ENCODE results near the gene ISX. TPM values are rescaled to one million over a fixed set of nuclear protein-coding genes. Genes with fewer than 3 reads are reported as not detected.
A peak's percentile ranks its signal among the peaks of the same experiment; 100 is the strongest.

Gene ISX
- not detected in 3 replicates for total RNA-seq (2021)
- Bru-seq, nascent RNA: not detected
- long read RNA-seq, experiment 1: 0 reads
- long read RNA-seq, experiment 2: 0 reads
- long read RNA-seq, experiment 3: 0 reads

GRCh38 chr22:35065796-35066218 lies at the start of gene ISX:
TSS of gene ISX (plus strand) at chr22:35066158. CDS start at chr22:35067088, 930 bp downstream.
- POLR2A ChIA-PET: no interaction called here
- H3K36me3 Mint-ChIP-seq: no peaks in the 10 kb centered on the region
- no peaks in the 10 kb centered on the region for H3K27me3 Mint-ChIP-seq (ENCODE audit: low read depth)
- H3K27ac Mint-ChIP-seq: 0 out of 2 replicates have a peak within 1 kb of the TSS, but pooled peaks have one; percentile 27
- TF ChIP-seq ATF3 (CRISPR knock-in tag; conservative IDR thresholded peaks at IDR 0.05) (no peak), ZNF281 (CRISPR knock-in tag; IDR thresholded peaks at IDR 0.05) (no peak), MYBL2 (CRISPR knock-in tag; IDR thresholded peaks at IDR 0.05) (no peak), USF1 (CRISPR knock-in tag; IDR thresholded peaks at IDR 0.05) (no peak), ZMAT4 (CRISPR knock-in tag; IDR thresholded peaks at IDR 0.05) (no peak), CREB1 (CRISPR knock-in tag; IDR thresholded peaks at IDR 0.05) (no peak), SP1 (CRISPR knock-in tag; conservative IDR thresholded peaks at IDR 0.05) (no peak), PRDM15 (CRISPR knock-in tag; IDR thresholded peaks at IDR 0.05) (no peak), NFATC4 (CRISPR knock-in tag; IDR thresholded peaks at IDR 0.05) (no peak), TCF7 (CRISPR knock-in tag; IDR thresholded peaks at IDR 0.05; ENCODE audit: low read depth) (no peak), RORB (CRISPR knock-in tag; IDR thresholded peaks at IDR 0.05) (no peak), ETV6 (CRISPR knock-in tag; IDR thresholded peaks at IDR 0.05) (no peak), ZNF396 (CRISPR knock-in tag; IDR thresholded peaks at IDR 0.05; ENCODE audit: borderline replicate concordance) (no peak), ATF2 (CRISPR knock-in tag; IDR thresholded peaks at IDR 0.05; ENCODE audit: borderline replicate concordance, low read depth) (no peak), GRHL2 (CRISPR knock-in tag; IDR thresholded peaks at IDR 0.05; ENCODE audit: insufficient replicate concordance, severe bottlenecking) (no peak), RELA (CRISPR knock-in tag; IDR thresholded peaks at IDR 0.05; ENCODE audit: borderline replicate concordance) (no peak), FOXP1 (CRISPR knock-in tag; IDR thresholded peaks at IDR 0.05; ENCODE audit: borderline replicate concordance) (no peak)
- DNase-seq (ENCODE audit: low spot score) (no peak), ATAC-seq (no peak)
- 0 out of 2 replicates have a peak, but pooled peaks cover 3% of the 10 kb centered on the region for H3K4me1 Mint-ChIP-seq
- no peak within 1 kb of the TSS for H3K4me3 Mint-ChIP-seq
- CTCF ChIA-PET: interaction anchor here (3.3 kb wide), 1 partner anchor 85 kb away, joined by 19 read pairs; no protein-coding TSS in a partner anchor
- no peaks in the 10 kb centered on the region for H3K9me3 Mint-ChIP-seq

All from WTC11 (cell line).